GM12878 (cell line): Measurements from ENCODE around the gene MYO3B. TPM values are rescaled to one million over a fixed set of nuclear protein-coding genes. Genes with fewer than 3 reads are reported as not detected.

Experiments
- ATAC-seq: fragments of 200-7000 bp; cut with Tn5 transposase; 3 replicates; pipeline ENCODE4 v1.9.1; 2020; ENCODE audit warnings: mild to moderate bottlenecking, moderate library complexity
- BruUV-seq: library from RNA; stranded (reverse); fragments of 400-500 nt; replicated peaks from 2 replicates; lab custom pipeline; 2021; lab: Mats Ljungman, UMichigan
- CTCF ChIA-PET: fragments of 300-600 bp; sonication (Branson Sonifier 250); formaldehyde crosslinking; extraction: SDS; loops from one replicate; lab custom pipeline; 2021; ENCODE audit warnings: inconsistent platforms; lab: Yijun Ruan, JAX
- POLR2A ChIA-PET: fragments of 350-600 bp; formaldehyde crosslinking; extraction: SDS; loops from one replicate; lab custom pipeline; 2021; ENCODE audit warnings: inconsistent platforms; lab: Charles Lee
- RAD21 ChIA-PET: fragments of 300-600 bp; sonication (Branson Sonifier 250); formaldehyde crosslinking; loops from one replicate; lab custom pipeline; 2023; ENCODE audit warnings: antibody characterized with exemption; ENCODE audit not compliant: unreplicated experiment; lab: Charles Lee
- SMC1A ChIA-PET: fragments of 300-600 bp; sonication (Branson Sonifier 250); formaldehyde crosslinking; loops from one replicate; lab custom pipeline; 2023; ENCODE audit not compliant: unreplicated experiment, uncharacterized antibody; lab: Charles Lee
- DNase-seq: peaks from one replicate; pipeline ENCODE4 v3.0.0-alpha.2; 2011; ENCODE audit warnings: low read depth, low spot score
- FAIRE-seq: peaks from 3 replicates; lab custom pipeline; 2011; peaks lifted over from hg19 to GRCh38; lab: Jason Lieb, UNC
- H2AFZ ChIP-seq: 2 replicates; pipeline ENCODE4 v1.6.0; 2011; ENCODE audit warnings: low read depth, low read length, control low read depth; ENCODE audit not compliant: control insufficient read depth
- H3K27ac ChIP-seq: 2 replicates; pipeline ENCODE4 v1.5.1; 2011; ENCODE audit warnings: control low read depth; ENCODE audit not compliant: control insufficient read depth, insufficient read depth
- H3K27me3 ChIP-seq, 2 experiments: replicated peaks in 1 of 2; 2 replicates each; pipeline versions ENCODE4 v1.6.0 to v1.6.1; 2011; ENCODE audit warnings: low read length in 1 of 2; ENCODE audit not compliant: control insufficient read depth in 2 of 2, insufficient read depth in 2 of 2
- H3K36me3 ChIP-seq, 2 experiments: 2 replicates each; pipeline ENCODE4 v1.5.1; 2011; ENCODE audit warnings: low read length in 1 of 2; ENCODE audit not compliant: control insufficient read depth in 2 of 2, insufficient read depth in 2 of 2
- H3K4me1 ChIP-seq: 2 replicates; pipeline ENCODE4 v1.6.1; 2011; ENCODE audit warnings: mild to moderate bottlenecking, low read length, moderate library complexity, mixed read lengths; ENCODE audit not compliant: control insufficient read depth, insufficient read depth
- H3K4me2 ChIP-seq: 2 replicates; pipeline ENCODE4 v1.6.0; 2011; ENCODE audit warnings: control low read depth; ENCODE audit not compliant: control insufficient read depth, insufficient read depth
- H3K4me3 ChIP-seq: fragments of 200-600 bp; sonication (generic); 2 replicates; pipeline ENCODE4 v1.5.1; 2016
- H3K79me2 ChIP-seq: 2 replicates; pipeline ENCODE4 v1.6.0; 2011; ENCODE audit warnings: low read length; ENCODE audit not compliant: control insufficient read depth, insufficient read depth
- H3K9ac ChIP-seq: 2 replicates; pipeline ENCODE4 v1.8.0; 2011; ENCODE audit warnings: low read length, control low read depth, mixed read lengths; ENCODE audit not compliant: control insufficient read depth, insufficient read depth
- H3K9me3 ChIP-seq: replicated peaks from 3 replicates; pipeline ENCODE4 v1.5.1; 2011; ENCODE audit warnings: mild to moderate bottlenecking, low read length; ENCODE audit not compliant: control insufficient read depth, insufficient read depth
- H4K20me1 ChIP-seq: 2 replicates; pipeline ENCODE4 v1.6.0; 2011; ENCODE audit not compliant: control insufficient read depth, insufficient read depth
- ATF2 ChIP-seq: IDR thresholded peaks from 2 replicates; pipeline ENCODE4 v1.6.1; 2012; ENCODE audit warnings: low read length, inconsistent platforms
- BACH1 ChIP-seq: fragments of 450-650 bp; IDR thresholded peaks from 2 replicates; pipeline ENCODE4 v1.6.1; 2017; ENCODE audit warnings: mild to moderate bottlenecking, borderline replicate concordance
- BCL11A ChIP-seq: IDR thresholded peaks from 2 replicates; pipeline ENCODE4 v1.6.1; 2011; ENCODE audit warnings: low read depth, low read length
- CHD1 ChIP-seq: IDR thresholded peaks from 2 replicates; pipeline ENCODE4 v1.6.1; 2012; ENCODE audit warnings: low read depth, low read length, improper control_type of control experiment
- CTCF ChIP-seq, 3 experiments: IDR thresholded peaks in 2 of 3; conservative IDR thresholded peaks in 1 of 3; 2 replicates each; pipeline ENCODE4 v1.5.1; 2011; ENCODE audit warnings: low read depth in 3 of 3, low read length in 3 of 3, mild to moderate bottlenecking in 3 of 3, control low read depth in 2 of 3, moderate library complexity in 2 of 3, inconsistent platforms in 1 of 3, mixed read lengths in 1 of 3; ENCODE audit not compliant: control insufficient read depth in 2 of 3, insufficient read depth in 1 of 3; ENCODE audit errors: extremely low read depth in 1 of 3
- ETV6 ChIP-seq, 2 experiments: fragments of 450-650 bp in 1 of 2; IDR thresholded peaks in 1 of 2; conservative IDR thresholded peaks in 1 of 2; 2 replicates each; pipeline ENCODE4 v1.6.1; 2014; ENCODE audit warnings: antibody characterized with exemption in 1 of 2, borderline replicate concordance in 1 of 2, low read depth in 1 of 2, mild to moderate bottlenecking in 1 of 2, moderate library complexity in 1 of 2
- IRF4 ChIP-seq: IDR thresholded peaks from 2 replicates; pipeline ENCODE4 v1.6.1; 2011; ENCODE audit warnings: low read depth, low read length
- JUND ChIP-seq: IDR thresholded peaks from 2 replicates; pipeline ENCODE4 v1.6.1; 2012; ENCODE audit warnings: low read depth, mild to moderate bottlenecking, low read length, improper control_type of control experiment, moderate library complexity
- MTA3 ChIP-seq: IDR thresholded peaks from 2 replicates; pipeline ENCODE4 v1.6.1; 2012; ENCODE audit warnings: low read length, inconsistent platforms, borderline replicate concordance
- NFIC ChIP-seq: IDR thresholded peaks from 2 replicates; pipeline ENCODE4 v1.6.1; 2012; ENCODE audit warnings: low read depth, mild to moderate bottlenecking, inconsistent platforms, low read length, moderate library complexity
- NR2F1 ChIP-seq: fragments of 450-650 bp; conservative IDR thresholded peaks from 2 replicates; pipeline ENCODE4 v1.6.1; 2017; ENCODE audit warnings: mild to moderate bottlenecking
- SP1 ChIP-seq: IDR thresholded peaks from one replicate; pipeline ENCODE4 v1.6.1; 2011; ENCODE audit warnings: low read depth, low read length
- SUZ12 ChIP-seq: fragments of 200-600 bp; sonication (generic); IDR thresholded peaks from one replicate; pipeline ENCODE4 v1.6.1; 2018; ENCODE audit warnings: antibody characterized with exemption, mild to moderate bottlenecking; ENCODE audit not compliant: unreplicated experiment
- USF2 ChIP-seq: IDR thresholded peaks from 2 replicates; pipeline ENCODE4 v1.6.1; 2011; ENCODE audit warnings: low read depth, low read length, improper control_type of control experiment, borderline replicate concordance
- WRNIP1 ChIP-seq: IDR thresholded peaks from 2 replicates; pipeline ENCODE4 v1.6.1; 2011; ENCODE audit warnings: low read depth, low read length, improper control_type of control experiment, borderline replicate concordance
- ZBTB11 ChIP-seq: fragments of 450-650 bp; formaldehyde crosslinking; IDR thresholded peaks from 2 replicates; pipeline ENCODE4 v1.5.0; 2022; ENCODE audit warnings: mild to moderate bottlenecking, missing genetic modification characterization
- WGBS: methylation state at CpG from one replicate; pipeline ENCODE4 v1.1.6; 2016; ENCODE audit warnings: low lambda C conversion rate; ENCODE audit not compliant: insufficient replicate concordance, insufficient coverage; ENCODE audit errors: missing lambda C conversion rate; 5-methylcytosine and 5-hydroxymethylcytosine counted together
- in situ Hi-C: fragments of 300-500 bp; cut with MboI; formaldehyde crosslinking; loops from 9 replicates; pipeline ENCODE4 v1.14.3; 2018; ENCODE audit warnings: mixed read lengths
- intact Hi-C: fragments of 100-400 bp; cut with micrococcal nuclease; formaldehyde crosslinking; loops from one replicate; pipeline ENCODE4 v1.14.2; 2022; ENCODE audit not compliant: unreplicated experiment
- polyA plus RNA-seq, 11 experiments: library from polyadenylated mRNA; depleted of rRNA in 4 of 11; unstranded in 6 of 11; stranded (reverse) in 5 of 11; fragments of >200 nt; fragmentation: Nextera tagmentation in 4 of 11; fragmentation: Illumina TruSeq in 1 of 11; extraction: Ambion mirVana in 4 of 11; extraction: Trizol in 1 of 11; gene quantifications; 1 replicate in 1 of 11; 2 replicates in 10 of 11; pipeline versions ENCODE4 v1.2.1 to v1.2.3, GENCODE V29; 2011 to 2016; ENCODE audit warnings: inconsistent platforms in 2 of 11, missing spikeins in 2 of 11, low read depth in 1 of 11
- total RNA-seq, 4 experiments: library from RNA; depleted of rRNA in 3 of 4; stranded (reverse); fragments of >200 nt in 3 of 4; fragmentation: Illumina TruSeq in 1 of 4; extraction: Trizol in 1 of 4; gene quantifications; 2 replicates each; pipeline versions ENCODE4 v1.2.1 to v1.2.3, GENCODE V29; 2013 to 2021

Gene MYO3B
- total and polyA plus RNA-seq, 10 of the 15 experiments (the other 5 are each of a cell fraction or from before 2014, with no cell fraction given) = 1.1 to 7.1 (median 2.1) TPM

GRCh38 chr2:170139276-170139967, 38.5 kb upstream of the MYO3B start:
- in situ Hi-C loops = no loop called here
- BruUV-seq = no TSS peak
- ChIA-PET CTCF (no interaction called here), RAD21 (no interaction called here), POLR2A (interaction anchor here (5.6 kb wide), 1 partner anchor 17 kb away, joined by 28 read pairs; no protein-coding TSS in a partner anchor), SMC1A (interaction anchor here (0.6 kb wide), 2 partner anchors 22 to 49 kb away, joined by 3 read pairs; no protein-coding TSS in a partner anchor)
- whole genome bisulfite sequencing = 67% methylated on average over 9 of the region's 9 CpGs
- intact Hi-C loops = no loop called here
- Histone ChIP-seq H3K9me3 (no peaks in the 10 kb centered on the region; the same call in 2 of the 3 replicates), H3K4me2 (0 out of 2 replicates have a peak overlapping the region, but pooled peaks have one; percentile 4), H3K27me3 (no peaks in the 10 kb centered on the region), H3K9ac (no peak overlapping the region), H3K4me1 (peaks cover 25% of the 10 kb centered on the region), H3K27ac (no peak overlapping the region), H3K4me3 (no peak overlapping the region), H4K20me1 (no peaks in the 10 kb centered on the region), H2AFZ (peak overlapping the region; percentile 31), H3K36me3 (no peaks in the 10 kb centered on the region), H3K79me2 (no peaks in the 10 kb centered on the region)
- ATAC-seq (peak; percentile 83), FAIRE-seq (no peak), DNase-seq (no peak)
- TF ChIP-seq MTA3 (no peak), SP1 (no peak), NR2F1 (no peak), SUZ12 (no peak), WRNIP1 (no peak), BCL11A (no peak), JUND (no peak), CHD1 (no peak), ZBTB11 (CRISPR knock-in tag) (no peak), BACH1 (no peak), CTCF (IDR thresholded peaks at IDR 0.05 in 2 of 3, conservative IDR thresholded peaks at IDR 0.05 in 1 of 3; ENCODE audit: control insufficient read depth in 2 of 3, extremely low read depth in 1 of 3, insufficient read depth in 1 of 3, low read depth in 3 of 3, low read length in 3 of 3) (no peak), NFIC (0 out of 2 replicates have a peak, but pooled peaks have one; percentile 28), ATF2 (no peak), IRF4 (no peak), USF2 (no peak), ETV6 (conservative IDR thresholded peaks at IDR 0.05 in 1 of 2, IDR thresholded peaks at IDR 0.05 in 1 of 2; ENCODE audit: borderline replicate concordance in 1 of 2, low read depth in 1 of 2) (no peak)
